ENCODE measurements around the gene TAF5L. TPM values are rescaled to one million over a fixed set of nuclear protein-coding genes. Genes with fewer than 3 reads are reported as not detected.

Gene TAF5L
- total and polyA plus RNA-seq, 2 of the 13 experiments (the other 11 are each of a cell fraction or from before 2014, with no cell fraction given): 10.8 to 18.2 TPM

DNA sequence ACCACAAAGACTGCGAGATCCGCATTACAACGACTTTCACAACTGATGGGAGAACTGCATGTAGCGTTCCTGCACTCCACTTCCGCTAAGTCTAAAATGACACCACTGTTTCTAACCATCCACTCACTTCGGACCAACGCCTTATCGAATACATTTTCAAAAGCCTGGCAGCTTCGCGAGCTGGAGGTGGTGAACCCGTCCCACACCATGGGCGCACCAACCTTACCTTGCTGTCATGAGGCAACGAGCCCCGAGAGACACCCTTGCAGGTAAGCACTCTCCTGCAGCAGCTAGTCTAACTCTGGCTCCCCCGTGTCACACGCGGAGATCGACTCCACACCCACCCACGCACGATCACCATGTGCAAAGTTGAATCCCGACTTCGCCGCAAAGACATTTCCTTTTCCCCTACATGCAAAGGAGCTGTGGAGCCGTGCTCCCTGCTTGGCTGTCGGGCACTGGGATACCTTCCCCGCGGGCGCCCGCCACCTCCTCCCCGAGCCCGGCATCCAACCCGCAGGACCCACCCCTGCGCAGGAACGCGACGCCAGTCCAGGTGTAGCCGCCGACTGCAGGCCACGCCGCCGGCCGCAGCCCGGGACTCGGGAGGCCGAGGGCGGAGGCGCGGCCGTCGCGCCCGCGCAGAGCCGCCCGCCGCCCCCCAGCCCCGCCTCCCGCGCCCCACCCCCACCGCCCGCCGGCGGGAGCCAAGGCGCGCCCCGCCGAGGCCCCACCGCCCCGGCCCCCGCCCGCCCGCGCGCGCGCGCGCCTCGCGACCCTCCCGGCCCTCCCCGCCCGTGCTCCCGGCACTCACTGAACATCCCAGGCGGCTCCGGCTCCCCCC, 629 bp downstream of the TAF5L start (continued):
- TF ChIP-seq GATAD1 (CRISPR knock-in tag; IDR thresholded peaks at IDR 0.05) (peak; percentile 6; the same call in 1 of the 2 replicates), ZNF549 (CRISPR knock-in tag; IDR thresholded peaks at IDR 0.05) (no peak), ESRRA (CRISPR knock-in tag; IDR thresholded peaks at IDR 0.05; ENCODE audit: low read depth) (no peak), MBD4 (IDR thresholded peaks at IDR 0.05; ENCODE audit: borderline replicate concordance, low read length) (no peak), ZNF263 (CRISPR knock-in tag; IDR thresholded peaks at IDR 0.05) (peak; percentile 83), ZNF329 (CRISPR knock-in tag; IDR thresholded peaks at IDR 0.05; ENCODE audit: low read depth) (peak; percentile 49; the same call in 1 of the 2 replicates), AGO2 (optimal IDR thresholded peaks at IDR 0.05; ENCODE audit: low read depth, low read length) (no peak), SUZ12 (IDR thresholded peaks at IDR 0.05; ENCODE audit: low read depth, low read length) (no peak), ZNF558 (CRISPR knock-in tag; IDR thresholded peaks at IDR 0.05; ENCODE audit: borderline replicate concordance) (peak; percentile 60; the same call in 1 of the 2 replicates), ZC3H13 (CRISPR knock-in tag; IDR thresholded peaks at IDR 0.05) (peak; percentile 21; the same call in 1 of the 2 replicates), MZF1 (CRISPR knock-in tag; IDR thresholded peaks at IDR 0.05; ENCODE audit: borderline replicate concordance) (no peak), TOPORS (CRISPR knock-in tag; IDR thresholded peaks at IDR 0.05) (no peak), PCBP2 (optimal IDR thresholded peaks at IDR 0.05; ENCODE audit: low read depth, low read length, poor library complexity, severe bottlenecking) (no peak), ADNP (CRISPR knock-in tag; IDR thresholded peaks at IDR 0.05) (no peak)
- TF ChIP-seq, protein P1, sequence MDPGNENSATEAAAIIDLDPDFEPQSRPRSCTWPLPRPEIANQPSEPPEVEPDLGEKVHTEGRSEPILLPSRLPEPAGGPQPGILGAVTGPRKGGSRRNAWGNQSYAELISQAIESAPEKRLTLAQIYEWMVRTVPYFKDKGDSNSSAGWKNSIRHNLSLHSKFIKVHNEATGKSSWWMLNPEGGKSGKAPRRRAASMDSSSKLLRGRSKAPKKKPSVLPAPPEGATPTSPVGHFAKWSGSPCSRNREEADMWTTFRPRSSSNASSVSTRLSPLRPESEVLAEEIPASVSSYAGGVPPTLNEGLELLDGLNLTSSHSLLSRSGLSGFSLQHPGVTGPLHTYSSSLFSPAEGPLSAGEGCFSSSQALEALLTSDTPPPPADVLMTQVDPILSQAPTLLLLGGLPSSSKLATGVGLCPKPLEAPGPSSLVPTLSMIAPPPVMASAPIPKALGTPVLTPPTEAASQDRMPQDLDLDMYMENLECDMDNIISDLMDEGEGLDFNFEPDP (CRISPR knock-in tag; conservative IDR thresholded peaks at IDR 0.05): no peak
- TF ChIP-seq, protein P2, sequence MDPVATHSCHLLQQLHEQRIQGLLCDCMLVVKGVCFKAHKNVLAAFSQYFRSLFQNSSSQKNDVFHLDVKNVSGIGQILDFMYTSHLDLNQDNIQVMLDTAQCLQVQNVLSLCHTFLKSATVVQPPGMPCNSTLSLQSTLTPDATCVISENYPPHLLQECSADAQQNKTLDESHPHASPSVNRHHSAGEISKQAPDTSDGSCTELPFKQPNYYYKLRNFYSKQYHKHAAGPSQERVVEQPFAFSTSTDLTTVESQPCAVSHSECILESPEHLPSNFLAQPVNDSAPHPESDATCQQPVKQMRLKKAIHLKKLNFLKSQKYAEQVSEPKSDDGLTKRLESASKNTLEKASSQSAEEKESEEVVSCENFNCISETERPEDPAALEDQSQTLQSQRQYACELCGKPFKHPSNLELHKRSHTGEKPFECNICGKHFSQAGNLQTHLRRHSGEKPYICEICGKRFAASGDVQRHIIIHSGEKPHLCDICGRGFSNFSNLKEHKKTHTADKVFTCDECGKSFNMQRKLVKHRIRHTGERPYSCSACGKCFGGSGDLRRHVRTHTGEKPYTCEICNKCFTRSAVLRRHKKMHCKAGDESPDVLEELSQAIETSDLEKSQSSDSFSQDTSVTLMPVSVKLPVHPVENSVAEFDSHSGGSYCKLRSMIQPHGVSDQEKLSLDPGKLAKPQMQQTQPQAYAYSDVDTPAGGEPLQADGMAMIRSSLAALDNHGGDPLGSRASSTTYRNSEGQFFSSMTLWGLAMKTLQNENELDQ (CRISPR knock-in tag; IDR thresholded peaks at IDR 0.05; ENCODE audit: borderline replicate concordance): no peak
- TF ChIP-seq, protein P3, sequence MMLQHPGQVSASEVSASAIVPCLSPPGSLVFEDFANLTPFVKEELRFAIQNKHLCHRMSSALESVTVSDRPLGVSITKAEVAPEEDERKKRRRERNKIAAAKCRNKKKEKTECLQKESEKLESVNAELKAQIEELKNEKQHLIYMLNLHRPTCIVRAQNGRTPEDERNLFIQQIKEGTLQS (CRISPR knock-in tag; IDR thresholded peaks at IDR 0.05): peak; percentile 10; the same call in 1 of the 2 replicates
- TF ChIP-seq, protein P4, sequence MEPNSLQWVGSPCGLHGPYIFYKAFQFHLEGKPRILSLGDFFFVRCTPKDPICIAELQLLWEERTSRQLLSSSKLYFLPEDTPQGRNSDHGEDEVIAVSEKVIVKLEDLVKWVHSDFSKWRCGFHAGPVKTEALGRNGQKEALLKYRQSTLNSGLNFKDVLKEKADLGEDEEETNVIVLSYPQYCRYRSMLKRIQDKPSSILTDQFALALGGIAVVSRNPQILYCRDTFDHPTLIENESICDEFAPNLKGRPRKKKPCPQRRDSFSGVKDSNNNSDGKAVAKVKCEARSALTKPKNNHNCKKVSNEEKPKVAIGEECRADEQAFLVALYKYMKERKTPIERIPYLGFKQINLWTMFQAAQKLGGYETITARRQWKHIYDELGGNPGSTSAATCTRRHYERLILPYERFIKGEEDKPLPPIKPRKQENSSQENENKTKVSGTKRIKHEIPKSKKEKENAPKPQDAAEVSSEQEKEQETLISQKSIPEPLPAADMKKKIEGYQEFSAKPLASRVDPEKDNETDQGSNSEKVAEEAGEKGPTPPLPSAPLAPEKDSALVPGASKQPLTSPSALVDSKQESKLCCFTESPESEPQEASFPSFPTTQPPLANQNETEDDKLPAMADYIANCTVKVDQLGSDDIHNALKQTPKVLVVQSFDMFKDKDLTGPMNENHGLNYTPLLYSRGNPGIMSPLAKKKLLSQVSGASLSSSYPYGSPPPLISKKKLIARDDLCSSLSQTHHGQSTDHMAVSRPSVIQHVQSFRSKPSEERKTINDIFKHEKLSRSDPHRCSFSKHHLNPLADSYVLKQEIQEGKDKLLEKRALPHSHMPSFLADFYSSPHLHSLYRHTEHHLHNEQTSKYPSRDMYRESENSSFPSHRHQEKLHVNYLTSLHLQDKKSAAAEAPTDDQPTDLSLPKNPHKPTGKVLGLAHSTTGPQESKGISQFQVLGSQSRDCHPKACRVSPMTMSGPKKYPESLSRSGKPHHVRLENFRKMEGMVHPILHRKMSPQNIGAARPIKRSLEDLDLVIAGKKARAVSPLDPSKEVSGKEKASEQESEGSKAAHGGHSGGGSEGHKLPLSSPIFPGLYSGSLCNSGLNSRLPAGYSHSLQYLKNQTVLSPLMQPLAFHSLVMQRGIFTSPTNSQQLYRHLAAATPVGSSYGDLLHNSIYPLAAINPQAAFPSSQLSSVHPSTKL (CRISPR knock-in tag; IDR thresholded peaks at IDR 0.05): peak; percentile 9; the same call in 1 of the 2 replicates
- TF ChIP-seq, protein P5, sequence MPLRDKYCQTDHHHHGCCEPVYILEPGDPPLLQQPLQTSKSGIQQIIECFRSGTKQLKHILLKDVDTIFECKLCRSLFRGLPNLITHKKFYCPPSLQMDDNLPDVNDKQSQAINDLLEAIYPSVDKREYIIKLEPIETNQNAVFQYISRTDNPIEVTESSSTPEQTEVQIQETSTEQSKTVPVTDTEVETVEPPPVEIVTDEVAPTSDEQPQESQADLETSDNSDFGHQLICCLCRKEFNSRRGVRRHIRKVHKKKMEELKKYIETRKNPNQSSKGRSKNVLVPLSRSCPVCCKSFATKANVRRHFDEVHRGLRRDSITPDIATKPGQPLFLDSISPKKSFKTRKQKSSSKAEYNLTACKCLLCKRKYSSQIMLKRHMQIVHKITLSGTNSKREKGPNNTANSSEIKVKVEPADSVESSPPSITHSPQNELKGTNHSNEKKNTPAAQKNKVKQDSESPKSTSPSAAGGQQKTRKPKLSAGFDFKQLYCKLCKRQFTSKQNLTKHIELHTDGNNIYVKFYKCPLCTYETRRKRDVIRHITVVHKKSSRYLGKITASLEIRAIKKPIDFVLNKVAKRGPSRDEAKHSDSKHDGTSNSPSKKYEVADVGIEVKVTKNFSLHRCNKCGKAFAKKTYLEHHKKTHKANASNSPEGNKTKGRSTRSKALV (CRISPR knock-in tag; IDR thresholded peaks at IDR 0.05): no peak
